NCI-H2227 (cell line): ENCODE measurements around the gene PRDM16.

Experiments used
- DNase-seq: peaks from one replicate; lab custom pipeline; 2025; ENCODE audit not compliant: unreplicated experiment; lab: John Stamatoyannopoulos, UW

Gene PRDM16

GRCh38 chr1:3477241-3477995 lies 408.4 kb downstream of the PRDM16 start:
- DNase-seq: no peak

- DNase-seq: no peak
Observed at GRCh38 chr1:3478187-3478586, 409.2 kb downstream of the PRDM16 start.

GRCh38 chr1:3479511-3480368 lies 410.7 kb downstream of the PRDM16 start:
- no peak for DNase-seq

GRCh38 chr1:3480369-3480719 lies 411.3 kb downstream of the PRDM16 start:
- DNase-seq: no peak

- no peak for DNase-seq
Observed at GRCh38 chr1:3481046-3481445, 412.0 kb downstream of the PRDM16 start.

GRCh38 chr1:3481836-3482375 lies 412.9 kb downstream of the PRDM16 start:
- DNase-seq: no peak

- no peak for DNase-seq
Observed at GRCh38 chr1:3482378-3482849, 413.4 kb downstream of the PRDM16 start.

GRCh38 chr1:3483380-3483779 lies 414.4 kb downstream of the PRDM16 start:
- DNase-seq: no peak

- no peak for DNase-seq
Observed at GRCh38 chr1:3483801-3484444, 414.9 kb downstream of the PRDM16 start.

- no peak for DNase-seq
Observed at GRCh38 chr1:3485016-3485415, 416.0 kb downstream of the PRDM16 start.
